Hepatocyte (in vitro differentiated cells): ENCODE measurements around the gene TFEB.

ENCODE experiments used
- EZH2 ChIP-seq: fragments of 200-600 bp; sonication (generic); IDR thresholded peaks from 2 replicates; pipeline ENCODE4 v1.6.1; 2016; ENCODE audit warnings: antibody characterized with exemption, mild to moderate bottlenecking, borderline replicate concordance
- EZH2phosphoT487 ChIP-seq: fragments of 200-600 bp; sonication (generic); IDR thresholded peaks from one replicate; pipeline ENCODE4 v1.6.1; 2018; ENCODE audit warnings: antibody characterized with exemption, mild to moderate bottlenecking, low read depth, moderate library complexity; ENCODE audit not compliant: unreplicated experiment, severe bottlenecking
- TF ChIP-seq, protein P1 (sequence below): fragments of 200-600 bp; sonication (generic); IDR thresholded peaks from 2 replicates; pipeline ENCODE4 v1.5.1; 2016; ENCODE audit warnings: antibody characterized with exemption, mild to moderate bottlenecking; ENCODE audit not compliant: poor library complexity

DNA sequence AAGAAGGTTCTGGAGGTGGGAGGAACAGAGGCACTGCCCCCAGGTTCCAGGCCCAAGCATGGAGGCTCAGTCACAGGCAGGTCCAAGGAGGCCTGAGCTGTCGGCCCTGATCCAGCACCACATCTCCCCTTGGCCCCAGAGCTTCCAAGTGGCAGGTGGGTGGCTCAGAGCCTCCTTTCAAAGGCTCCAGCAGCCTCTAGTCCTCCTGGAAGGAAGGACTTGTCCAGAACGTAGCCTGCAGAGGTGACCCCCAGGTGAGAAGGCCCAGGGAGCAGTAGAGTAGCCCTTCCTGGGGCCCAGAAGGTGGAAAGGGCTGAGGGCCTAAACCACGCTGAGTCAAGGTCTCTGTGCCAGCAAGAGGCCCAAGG is 7.7 kb downstream of the TFEB start:
- TF ChIP-seq, protein P1, sequence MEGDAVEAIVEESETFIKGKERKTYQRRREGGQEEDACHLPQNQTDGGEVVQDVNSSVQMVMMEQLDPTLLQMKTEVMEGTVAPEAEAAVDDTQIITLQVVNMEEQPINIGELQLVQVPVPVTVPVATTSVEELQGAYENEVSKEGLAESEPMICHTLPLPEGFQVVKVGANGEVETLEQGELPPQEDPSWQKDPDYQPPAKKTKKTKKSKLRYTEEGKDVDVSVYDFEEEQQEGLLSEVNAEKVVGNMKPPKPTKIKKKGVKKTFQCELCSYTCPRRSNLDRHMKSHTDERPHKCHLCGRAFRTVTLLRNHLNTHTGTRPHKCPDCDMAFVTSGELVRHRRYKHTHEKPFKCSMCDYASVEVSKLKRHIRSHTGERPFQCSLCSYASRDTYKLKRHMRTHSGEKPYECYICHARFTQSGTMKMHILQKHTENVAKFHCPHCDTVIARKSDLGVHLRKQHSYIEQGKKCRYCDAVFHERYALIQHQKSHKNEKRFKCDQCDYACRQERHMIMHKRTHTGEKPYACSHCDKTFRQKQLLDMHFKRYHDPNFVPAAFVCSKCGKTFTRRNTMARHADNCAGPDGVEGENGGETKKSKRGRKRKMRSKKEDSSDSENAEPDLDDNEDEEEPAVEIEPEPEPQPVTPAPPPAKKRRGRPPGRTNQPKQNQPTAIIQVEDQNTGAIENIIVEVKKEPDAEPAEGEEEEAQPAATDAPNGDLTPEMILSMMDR: no peak
- no peak for TF ChIP-seq EZH2
- TF ChIP-seq EZH2phosphoT487: no peak
